IMR-90 (cell line): Measurements from ENCODE around the gene RFC2. TPM values are rescaled to one million over a fixed set of nuclear protein-coding genes. Genes with fewer than 3 reads are reported as not detected.
"Not testable (repeated sequence)": the region's sequence is repeated elsewhere in the genome, so short reads cannot be mapped to it uniquely, and the experiment has no call there.

Experiments
- ATAC-seq: fragments of 200-7000 bp; cut with Tn5 transposase; 2 replicates; pipeline ENCODE4 v1.9.1; 2020; ENCODE audit warnings: low read depth, mild to moderate bottlenecking, moderate library complexity
- BruUV-seq: library from RNA; stranded (reverse); fragments of 400-500 nt; replicated peaks from 2 replicates; lab custom pipeline; 2021; lab: Mats Ljungman, UMichigan
- CTCF ChIA-PET: fragments of 300-600 bp; formaldehyde crosslinking; extraction: SDS; loops from one replicate; lab custom pipeline; 2021; ENCODE audit warnings: antibody characterized with exemption; lab: Yijun Ruan, JAX
- POLR2A ChIA-PET: fragments of 300-600 bp; sonication (Branson Sonifier 250); formaldehyde crosslinking; loops from one replicate; lab custom pipeline; 2022; ENCODE audit warnings: antibody characterized with exemption; ENCODE audit not compliant: unreplicated experiment; lab: Charles Lee
- DNase-seq: peaks from one replicate; pipeline ENCODE4 v3.0.0; 2013
- H2AFZ ChIP-seq: replicated peaks from 2 replicates; pipeline ENCODE3; 2013; ENCODE audit warnings: low read length, mild to moderate bottlenecking; ENCODE audit not compliant: poor library complexity
- H2AK5ac ChIP-seq: 2 replicates; pipeline ENCODE4 v1.6.1; 2013; ENCODE audit warnings: low read depth, low read length, inconsistent platforms
- H2AK9ac ChIP-seq: replicated peaks from 2 replicates; pipeline ENCODE3; 2013; ENCODE audit warnings: mild to moderate bottlenecking, low read depth, low read length, moderate library complexity; ENCODE audit not compliant: poor library complexity
- H2BK120ac ChIP-seq: 2 replicates; pipeline ENCODE4 v1.6.1; 2013; ENCODE audit warnings: low read depth, low read length, inconsistent platforms
- H2BK15ac ChIP-seq: 3 replicates; pipeline ENCODE4 v1.6.1; 2013; ENCODE audit warnings: low read depth, low read length, inconsistent platforms
- H2BK20ac ChIP-seq: 2 replicates; pipeline ENCODE4 v1.6.1; 2013; ENCODE audit warnings: low read depth, mild to moderate bottlenecking, inconsistent platforms, low read length, moderate library complexity
- H2BK5ac ChIP-seq: 2 replicates; pipeline ENCODE4 v1.6.1; 2013; ENCODE audit warnings: mild to moderate bottlenecking, low read depth, low read length, inconsistent platforms; ENCODE audit not compliant: poor library complexity, severe bottlenecking
- H3K14ac ChIP-seq: replicated peaks from 2 replicates; pipeline ENCODE4 v1.6.1; 2013; ENCODE audit warnings: low read depth, low read length, inconsistent platforms
- H3K18ac ChIP-seq: 2 replicates; pipeline ENCODE4 v1.6.1; 2013; ENCODE audit warnings: low read depth, low read length, control low read depth
- H3K23ac ChIP-seq: 2 replicates; pipeline ENCODE4 v1.6.1; 2013; ENCODE audit warnings: low read depth, low read length, inconsistent platforms
- H3K27ac ChIP-seq: 2 replicates; pipeline ENCODE4 v1.5.1; 2013; ENCODE audit warnings: mild to moderate bottlenecking, control low read depth, low read length; ENCODE audit not compliant: insufficient read depth
- H3K27me3 ChIP-seq: 2 replicates; pipeline ENCODE4 v1.6.1; 2013; ENCODE audit warnings: low read length; ENCODE audit not compliant: control insufficient read depth, insufficient read depth
- H3K36me3 ChIP-seq: 2 replicates; pipeline ENCODE4 v1.6.1; 2013; ENCODE audit warnings: low read length, mixed read lengths; ENCODE audit not compliant: control insufficient read depth, insufficient read depth
- H3K4ac ChIP-seq: 2 replicates; pipeline ENCODE4 v1.6.1; 2013; ENCODE audit warnings: low read depth, low read length, inconsistent platforms
- H3K4me1 ChIP-seq: 2 replicates; pipeline ENCODE4 v1.6.1; 2013; ENCODE audit warnings: low read length, mixed read lengths; ENCODE audit not compliant: control insufficient read depth, insufficient read depth
- H3K4me2 ChIP-seq: 2 replicates; pipeline ENCODE4 v1.6.1; 2013; ENCODE audit warnings: low read depth, mild to moderate bottlenecking, control low read depth, low read length, moderate library complexity
- H3K4me3 ChIP-seq: 2 replicates; pipeline ENCODE4 v1.5.1; 2013; ENCODE audit warnings: low read depth, mild to moderate bottlenecking, control low read depth, low read length, moderate library complexity; ENCODE audit not compliant: insufficient read depth
- H3K56ac ChIP-seq: 2 replicates; pipeline ENCODE4 v1.6.1; 2013; ENCODE audit warnings: low read length, inconsistent platforms; ENCODE audit not compliant: insufficient read depth; ENCODE audit errors: extremely low read depth
- H3K79me1 ChIP-seq, 2 experiments: 2 replicates each; pipeline ENCODE4 v1.6.1; 2013; ENCODE audit warnings: low read length in 2 of 2, inconsistent platforms in 1 of 2, low read depth in 1 of 2
- H3K9ac ChIP-seq: 2 replicates; pipeline ENCODE4 v1.6.1; 2013; ENCODE audit warnings: low read depth, low read length, control low read depth
- H3K9me1 ChIP-seq: 2 replicates; pipeline ENCODE4 v1.6.1; 2013; ENCODE audit warnings: low read length, inconsistent platforms; ENCODE audit not compliant: insufficient read depth
- H3K9me3 ChIP-seq: 2 replicates; pipeline ENCODE4 v1.6.1; 2013; ENCODE audit warnings: low read length; ENCODE audit not compliant: control insufficient read depth, insufficient read depth
- H4K20me1 ChIP-seq: 2 replicates; pipeline ENCODE4 v1.6.1; 2013; ENCODE audit warnings: low read length, inconsistent platforms; ENCODE audit not compliant: insufficient read depth
- H4K5ac ChIP-seq: 2 replicates; pipeline ENCODE4 v1.6.1; 2013; ENCODE audit warnings: mild to moderate bottlenecking, low read depth, low read length, control low read depth
- H4K8ac ChIP-seq, 2 experiments: 2 replicates each; pipeline ENCODE4 v1.6.1; 2013; ENCODE audit warnings: low read depth in 2 of 2, low read length in 2 of 2, control low read depth in 1 of 2, inconsistent platforms in 1 of 2
- H4K91ac ChIP-seq: 2 replicates; pipeline ENCODE4 v1.6.1; 2013; ENCODE audit warnings: low read depth, low read length, inconsistent platforms; ENCODE audit not compliant: insufficient read depth
- WGBS, 2 experiments: methylation state at CpG; one replicate each; pipeline versions ENCODE4 v1.1.5 to v1.1.7; 2013; ENCODE audit warnings: missing lambda C conversion rate in 2 of 2; ENCODE audit not compliant: insufficient read length in 1 of 2; ENCODE audit errors: extremely low coverage in 2 of 2; 5-methylcytosine and 5-hydroxymethylcytosine counted together
- dilution Hi-C: fragments of 300-500 bp; cut with HindIII; formaldehyde crosslinking; loops from one replicate; pipeline ENCODE4 v1.14.3; 2018; ENCODE audit warnings: low sequenced_read_pairs; ENCODE audit not compliant: unreplicated experiment
- in situ Hi-C: fragments of 300-500 bp; cut with MboI; formaldehyde crosslinking; loops from 3 replicates; pipeline ENCODE4 v1.14.3; 2019; ENCODE audit warnings: low sequenced_read_pairs, inconsistent platforms, mixed read lengths
- intact Hi-C: fragments of 100-400 bp; cut with micrococcal nuclease; formaldehyde crosslinking; loops from 2 replicates; pipeline ENCODE4 v1.10.0; 2022
- polyA plus RNA-seq, 3 experiments: library from polyadenylated mRNA; depleted of rRNA; stranded (reverse); fragments of >200 nt; gene quantifications; 2 replicates each; pipeline ENCODE4 v1.2.3, GENCODE V29; 2012; ENCODE audit warnings: low replicate concordance in 1 of 3
- total RNA-seq: library from RNA; depleted of rRNA; stranded (reverse); fragments of >200 nt; gene quantifications from 2 replicates; pipeline ENCODE4 v1.2.3, GENCODE V29; 2012

RFC2 gene
- total and polyA plus RNA-seq, 2 of the 4 experiments (the other 2 are of a cell fraction), result 25.2 to 37.8 TPM

- H4K8ac ChIP-seq, H2BK20ac ChIP-seq, H3K9ac ChIP-seq, H4K91ac ChIP-seq, H2BK120ac ChIP-seq, BruUV-seq, ATAC-seq, dilution Hi-C loops, H3K18ac ChIP-seq, H2AK9ac ChIP-seq, CTCF ChIA-PET, DNase-seq, H2AFZ ChIP-seq, H3K27me3 ChIP-seq, H3K4me3 ChIP-seq, H4K5ac ChIP-seq, H3K4me1 ChIP-seq, in situ Hi-C loops, intact Hi-C loops, H3K27ac ChIP-seq, H3K4ac ChIP-seq, H2BK5ac ChIP-seq, H3K9me3 ChIP-seq, POLR2A ChIA-PET, H3K14ac ChIP-seq, H3K23ac ChIP-seq, H2AK5ac ChIP-seq, H2BK15ac ChIP-seq, H3K4me2 ChIP-seq, H3K56ac ChIP-seq, H3K9me1 ChIP-seq: not testable (repeated sequence)
- H4K20me1 ChIP-seq, result peaks cover 19% of the 10 kb centered on the region
- 100% methylated on average over 3 of the region's 23 CpGs; no CpG with 5 or more reads in 1 of the 2 experiments for WGBS, 2 experiments
- peaks cover 22 to 36% of the 10 kb centered on the region in 2 experiments for H3K79me1 ChIP-seq
- peaks cover 51% of the 10 kb centered on the region for H3K36me3 ChIP-seq
These were observed 58.9 kb downstream of the RFC2 start for GRCh38 chr7:74195139-74195860.
